ENCODE data around the gene KANSL2.

- no peak for TF ChIP-seq CTCF (IDR thresholded peaks at IDR 0.05 in 8 of 11, conservative IDR thresholded peaks at IDR 0.05 in 3 of 11)
- TF ChIP-seq POLR2A (IDR thresholded peaks at IDR 0.05) = no peak
Observed at GRCh38 chr12:48691826-48692487, 9.9 kb upstream of the KANSL2 start.
